Measurements from ENCODE around the gene BTBD10.

Gene BTBD10

GRCh38 chr11:13462901-13463778 lies at the start of gene BTBD10:
BTBD10 (minus strand) TSS chr11:13463222; CDS start chr11:13445124, 18,098 bp downstream.
- DNase-seq (ENCODE audit: low spot score): peak; percentile 97

DNA sequence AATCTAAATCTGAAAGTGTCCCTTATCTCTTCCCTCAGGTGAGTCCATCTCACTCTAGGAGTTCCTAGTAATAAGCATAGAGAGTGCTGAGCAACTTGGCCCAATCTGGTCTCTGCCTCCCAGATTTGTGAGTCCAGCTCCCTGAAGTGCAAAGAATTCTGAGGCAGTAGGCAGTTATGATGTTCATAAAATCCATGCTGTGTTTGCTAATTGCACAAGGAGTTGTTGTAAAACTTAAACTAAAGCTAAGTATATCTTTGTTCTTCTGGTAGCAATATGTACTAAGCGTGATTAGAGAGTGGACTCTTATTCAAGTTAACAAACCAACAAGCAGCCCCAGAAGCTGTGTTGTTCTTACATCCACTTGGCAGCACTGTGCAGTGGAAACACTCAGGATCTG lies 40.4 kb upstream of the BTBD10 start:
- DNase-seq (ENCODE audit: low spot score): no peak

DNA sequence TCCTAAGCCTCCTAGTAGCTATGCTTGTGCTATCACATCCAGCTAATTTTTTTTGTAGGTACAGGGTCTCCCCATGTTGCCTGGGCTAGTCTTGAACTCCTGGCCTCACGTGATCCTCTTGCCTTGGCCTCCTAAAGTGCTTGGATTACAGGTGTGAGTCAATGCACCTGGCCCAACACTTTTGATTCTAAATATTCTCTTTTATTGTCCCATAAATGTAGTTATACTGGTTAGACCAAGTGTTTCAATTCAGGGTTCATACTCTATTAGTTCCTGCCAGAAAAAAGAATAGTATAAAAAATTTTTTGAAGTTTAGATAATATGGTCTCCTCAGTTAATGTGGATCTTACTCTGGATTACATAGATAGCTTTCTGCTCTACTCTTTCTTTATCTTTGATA lies 39.5 kb upstream of the BTBD10 start:
- no peak for DNase-seq (ENCODE audit: low spot score)

- no peak for DNase-seq (ENCODE audit: low spot score)
Observed at GRCh38 chr11:13495929-13496328, 32.9 kb upstream of the BTBD10 start, which contains the start of gene PTH. PTH (minus strand) TSS chr11:13495997; CDS start chr11:13492855, 3,142 bp downstream.

GRCh38 chr11:13494051-13494450 lies 31.0 kb upstream of the BTBD10 start:
- no peak for DNase-seq (ENCODE audit: low spot score)

- no peak for DNase-seq (ENCODE audit: low spot score)
Observed at GRCh38 chr11:13487661-13488030, 24.6 kb upstream of the BTBD10 start.

- no peak for DNase-seq (ENCODE audit: low spot score)
Observed at GRCh38 chr11:13486926-13487660, 24.1 kb upstream of the BTBD10 start.

GRCh38 chr11:13480198-13480597 lies 17.2 kb upstream of the BTBD10 start:
- DNase-seq (ENCODE audit: low spot score): no peak

- DNase-seq (ENCODE audit: low spot score): no peak
Observed at GRCh38 chr11:13479688-13480087, 16.7 kb upstream of the BTBD10 start.

DNA sequence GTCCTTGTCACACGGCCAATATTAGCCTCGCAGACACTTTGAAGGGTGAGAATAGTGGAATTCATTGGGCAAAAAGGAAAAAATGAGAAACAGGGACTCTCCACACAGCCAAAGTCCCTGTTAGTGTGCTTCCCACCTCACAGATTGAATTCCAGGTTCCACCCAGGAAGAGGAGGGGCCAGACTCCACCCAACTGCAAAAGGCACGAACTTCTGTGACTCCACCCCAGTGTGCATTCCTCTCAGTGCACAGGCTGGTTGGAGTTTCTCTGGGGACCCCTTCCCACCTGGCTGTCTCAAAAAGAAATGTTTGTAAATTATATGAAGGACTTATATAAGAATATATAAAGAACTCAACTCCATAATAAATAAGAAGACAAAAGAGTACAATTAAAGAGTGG lies 12.1 kb upstream of the BTBD10 start:
- no peak for DNase-seq (ENCODE audit: low spot score)

GRCh38 chr11:13473013-13473722 lies 10.1 kb upstream of the BTBD10 start:
- no peak for DNase-seq (ENCODE audit: low spot score)

DNA sequence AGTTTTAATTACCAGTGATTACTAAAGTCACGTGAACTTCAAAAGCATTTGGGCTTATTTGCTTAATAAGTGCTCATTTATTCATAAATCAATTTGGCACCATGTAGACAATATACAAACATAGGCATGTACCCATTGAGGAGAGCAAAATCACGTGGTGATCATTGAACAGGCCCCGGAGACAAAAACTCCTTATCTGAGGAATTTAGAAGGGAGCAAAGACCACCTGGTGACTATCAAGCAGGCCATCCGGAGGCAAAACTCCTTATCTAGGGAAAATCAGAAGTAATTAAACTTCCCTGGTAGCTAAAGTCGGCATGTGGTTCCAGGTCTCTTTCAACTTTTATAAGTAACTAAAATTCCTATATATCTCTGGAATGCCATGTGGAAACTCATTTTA lies 5.7 kb upstream of the BTBD10 start:
- no peak for DNase-seq (ENCODE audit: low spot score)

DNA sequence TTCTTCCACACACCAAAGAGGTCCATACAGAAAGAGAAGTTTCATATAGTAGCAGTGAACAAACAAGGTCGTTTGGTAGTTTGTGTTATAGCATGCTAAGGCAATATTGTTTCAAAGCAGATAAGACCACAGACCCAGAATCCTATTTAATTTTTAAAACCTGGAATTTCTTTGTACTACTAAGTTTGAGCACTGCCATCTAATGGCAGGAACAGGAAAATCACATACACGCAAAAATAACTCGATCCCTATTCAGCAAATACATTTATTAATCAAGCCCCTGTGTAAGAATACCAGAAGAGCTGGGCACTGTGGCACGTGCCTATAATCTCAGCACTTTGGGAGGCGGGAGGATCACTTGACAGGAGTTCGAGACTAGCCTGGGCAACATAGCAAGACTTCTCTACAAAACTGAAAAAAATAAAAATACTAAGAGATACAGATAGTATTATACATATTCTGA lies 2.9 kb upstream of the BTBD10 start:
- peak; percentile 48 for DNase-seq (ENCODE audit: low spot score)

GRCh38 chr11:13463779-13464290 lies 813 bp upstream of the BTBD10 start:
- no peak for DNase-seq (ENCODE audit: low spot score)

GRCh38 chr11:13462311-13462900 lies 616 bp downstream of the BTBD10 start:
- peak; percentile 47 for DNase-seq (ENCODE audit: low spot score)

GRCh38 chr11:13461291-13461690 lies 1.7 kb downstream of the BTBD10 start:
- no peak for DNase-seq (ENCODE audit: low spot score)

DNA sequence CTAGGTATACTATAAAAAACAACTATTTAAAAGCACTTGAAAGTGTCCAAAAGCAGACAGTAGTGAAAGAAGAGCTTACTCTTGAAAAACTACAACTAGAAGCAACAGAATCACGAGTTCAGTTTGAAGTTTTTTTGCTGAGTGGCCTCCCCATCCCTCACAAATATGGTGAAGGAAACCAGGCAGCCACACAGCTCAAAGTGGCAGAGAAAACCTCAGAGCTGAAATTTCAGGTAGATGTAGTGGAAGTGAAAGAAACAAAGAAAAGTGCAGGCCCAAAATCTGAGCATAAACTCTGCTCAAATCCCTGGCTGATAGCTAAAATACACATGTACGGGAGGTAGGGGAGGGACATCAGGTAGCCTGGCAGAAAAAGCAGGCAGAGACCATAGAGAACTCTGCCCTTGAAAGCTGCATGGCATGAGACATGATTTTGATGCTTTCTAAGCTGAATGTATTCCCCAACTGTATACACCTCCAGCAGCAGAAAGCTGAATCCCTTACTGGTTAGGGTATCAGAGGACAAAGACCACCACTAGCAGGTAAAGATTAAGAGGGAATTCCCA lies 12.1 kb downstream of the BTBD10 start:
- no peak for DNase-seq (ENCODE audit: low spot score)

GRCh38 chr11:13449522-13449921 lies 13.5 kb downstream of the BTBD10 start:
- DNase-seq (ENCODE audit: low spot score): no peak

GRCh38 chr11:13448876-13449275 lies 14.1 kb downstream of the BTBD10 start:
- DNase-seq (ENCODE audit: low spot score): peak; percentile 11

DNA sequence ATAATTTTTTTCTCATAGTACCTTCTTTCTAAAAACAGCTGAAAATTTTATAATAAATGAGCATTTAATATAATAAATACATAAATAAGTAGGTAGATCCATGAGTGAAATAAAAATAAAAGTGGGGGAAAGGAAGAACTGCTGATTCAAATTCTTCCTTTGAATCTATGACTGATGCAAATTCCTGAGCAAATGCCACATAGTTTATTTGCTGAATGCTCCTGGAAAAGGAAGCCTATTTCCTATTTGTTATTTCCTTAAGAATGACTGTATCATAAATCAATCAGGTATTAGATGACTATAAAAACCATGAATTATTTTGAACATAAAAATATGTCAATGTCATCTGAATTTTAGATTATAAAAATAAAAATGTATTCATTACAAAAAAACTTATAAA lies 16.6 kb downstream of the BTBD10 start:
- DNase-seq (ENCODE audit: low spot score): peak; percentile 60

GRCh38 chr11:13445588-13445987 lies 17.4 kb downstream of the BTBD10 start:
- DNase-seq (ENCODE audit: low spot score): no peak
